GM23338 (cell line): ENCODE results near the gene DDX43.

ENCODE experiments used
- CREB1 ChIP-seq: fragments of 250-450 bp; sonication (Bioruptor Pico); IDR thresholded peaks from 2 replicates; pipeline ENCODE4 v1.5.0; 2020; ENCODE audit warnings: low read depth, mild to moderate bottlenecking, moderate library complexity
- EZH2 ChIP-seq: fragments of 200-600 bp; sonication (generic); IDR thresholded peaks from one replicate; pipeline ENCODE4 v1.8.0; 2017; ENCODE audit warnings: antibody characterized with exemption, mild to moderate bottlenecking, low read depth; ENCODE audit not compliant: unreplicated experiment
- EZH2phosphoT487 ChIP-seq: fragments of 200-600 bp; sonication (generic); IDR thresholded peaks from one replicate; pipeline ENCODE4 v1.8.1; 2018; ENCODE audit warnings: antibody characterized with exemption; ENCODE audit not compliant: unreplicated experiment
- NANOG ChIP-seq: IDR thresholded peaks from 2 replicates; pipeline ENCODE4 v1.6.1; 2016; ENCODE audit warnings: antibody characterized with exemption, borderline replicate concordance
- POLR2AphosphoS5 ChIP-seq: IDR thresholded peaks from 2 replicates; pipeline ENCODE4 v1.6.1; 2016; ENCODE audit warnings: antibody characterized with exemption, low read depth
- ZNF114 ChIP-seq: fragments of 250-450 bp; sonication (Bioruptor Pico); IDR thresholded peaks from 2 replicates; pipeline ENCODE4 v1.5.0; 2020; ENCODE audit warnings: mild to moderate bottlenecking, moderate library complexity
- ZNF331 ChIP-seq: fragments of 250-450 bp; sonication (Bioruptor Pico); IDR thresholded peaks from 2 replicates; pipeline ENCODE4 v1.5.0; 2020; ENCODE audit warnings: low read depth, mild to moderate bottlenecking, moderate library complexity
- TF ChIP-seq, protein P1 (sequence below), 2 experiments: fragments of 200-600 bp in 1 of 2; sonication (generic) in 1 of 2; conservative IDR thresholded peaks; 2 replicates each; pipeline versions ENCODE4 v1.5.1 to v1.6.1; 2016 to 2017; ENCODE audit warnings: antibody characterized with exemption in 2 of 2, low read depth in 2 of 2, mild to moderate bottlenecking in 2 of 2, moderate library complexity in 1 of 2
- TF ChIP-seq, protein P2 (sequence below): IDR thresholded peaks from one replicate; pipeline ENCODE4 v1.6.1; 2018; ENCODE audit warnings: antibody characterized with exemption; ENCODE audit not compliant: unreplicated experiment
- TF ChIP-seq, protein P3 (sequence below): fragments of 250-450 bp; sonication (Bioruptor Pico); IDR thresholded peaks from 2 replicates; pipeline ENCODE4 v1.5.0; 2020; ENCODE audit warnings: mild to moderate bottlenecking, moderate library complexity

DNA sequence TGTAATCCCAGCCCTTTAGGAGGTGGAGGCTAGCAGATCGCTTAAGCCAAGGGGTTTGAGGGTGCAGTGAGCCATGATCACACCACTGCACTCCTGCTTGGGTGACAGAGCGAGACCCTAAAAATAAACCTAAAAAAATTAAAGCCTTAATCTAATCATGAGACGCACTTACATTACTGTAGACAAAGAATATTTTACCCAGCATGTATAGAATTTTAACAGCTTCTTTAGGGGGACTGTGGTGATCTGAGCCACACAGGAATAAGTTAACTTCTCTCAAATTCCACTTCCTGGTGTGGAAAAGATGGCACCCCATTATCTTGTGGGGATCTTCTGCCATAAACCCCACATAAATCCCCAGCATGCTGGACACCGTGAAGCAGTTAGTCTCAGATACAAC, 22.6 kb upstream of the DDX43 start:
- TF ChIP-seq EZH2 (no peak), ZNF331 (CRISPR knock-in tag) (no peak), POLR2AphosphoS5 (no peak), EZH2phosphoT487 (no peak), ZNF114 (CRISPR knock-in tag) (no peak), CREB1 (CRISPR knock-in tag) (no peak), NANOG (no peak)
- TF ChIP-seq, protein P1, sequence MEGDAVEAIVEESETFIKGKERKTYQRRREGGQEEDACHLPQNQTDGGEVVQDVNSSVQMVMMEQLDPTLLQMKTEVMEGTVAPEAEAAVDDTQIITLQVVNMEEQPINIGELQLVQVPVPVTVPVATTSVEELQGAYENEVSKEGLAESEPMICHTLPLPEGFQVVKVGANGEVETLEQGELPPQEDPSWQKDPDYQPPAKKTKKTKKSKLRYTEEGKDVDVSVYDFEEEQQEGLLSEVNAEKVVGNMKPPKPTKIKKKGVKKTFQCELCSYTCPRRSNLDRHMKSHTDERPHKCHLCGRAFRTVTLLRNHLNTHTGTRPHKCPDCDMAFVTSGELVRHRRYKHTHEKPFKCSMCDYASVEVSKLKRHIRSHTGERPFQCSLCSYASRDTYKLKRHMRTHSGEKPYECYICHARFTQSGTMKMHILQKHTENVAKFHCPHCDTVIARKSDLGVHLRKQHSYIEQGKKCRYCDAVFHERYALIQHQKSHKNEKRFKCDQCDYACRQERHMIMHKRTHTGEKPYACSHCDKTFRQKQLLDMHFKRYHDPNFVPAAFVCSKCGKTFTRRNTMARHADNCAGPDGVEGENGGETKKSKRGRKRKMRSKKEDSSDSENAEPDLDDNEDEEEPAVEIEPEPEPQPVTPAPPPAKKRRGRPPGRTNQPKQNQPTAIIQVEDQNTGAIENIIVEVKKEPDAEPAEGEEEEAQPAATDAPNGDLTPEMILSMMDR (conservative IDR thresholded peaks at IDR 0.05; ENCODE audit: low read depth in 2 of 2), result no peak
- TF ChIP-seq, protein P2, sequence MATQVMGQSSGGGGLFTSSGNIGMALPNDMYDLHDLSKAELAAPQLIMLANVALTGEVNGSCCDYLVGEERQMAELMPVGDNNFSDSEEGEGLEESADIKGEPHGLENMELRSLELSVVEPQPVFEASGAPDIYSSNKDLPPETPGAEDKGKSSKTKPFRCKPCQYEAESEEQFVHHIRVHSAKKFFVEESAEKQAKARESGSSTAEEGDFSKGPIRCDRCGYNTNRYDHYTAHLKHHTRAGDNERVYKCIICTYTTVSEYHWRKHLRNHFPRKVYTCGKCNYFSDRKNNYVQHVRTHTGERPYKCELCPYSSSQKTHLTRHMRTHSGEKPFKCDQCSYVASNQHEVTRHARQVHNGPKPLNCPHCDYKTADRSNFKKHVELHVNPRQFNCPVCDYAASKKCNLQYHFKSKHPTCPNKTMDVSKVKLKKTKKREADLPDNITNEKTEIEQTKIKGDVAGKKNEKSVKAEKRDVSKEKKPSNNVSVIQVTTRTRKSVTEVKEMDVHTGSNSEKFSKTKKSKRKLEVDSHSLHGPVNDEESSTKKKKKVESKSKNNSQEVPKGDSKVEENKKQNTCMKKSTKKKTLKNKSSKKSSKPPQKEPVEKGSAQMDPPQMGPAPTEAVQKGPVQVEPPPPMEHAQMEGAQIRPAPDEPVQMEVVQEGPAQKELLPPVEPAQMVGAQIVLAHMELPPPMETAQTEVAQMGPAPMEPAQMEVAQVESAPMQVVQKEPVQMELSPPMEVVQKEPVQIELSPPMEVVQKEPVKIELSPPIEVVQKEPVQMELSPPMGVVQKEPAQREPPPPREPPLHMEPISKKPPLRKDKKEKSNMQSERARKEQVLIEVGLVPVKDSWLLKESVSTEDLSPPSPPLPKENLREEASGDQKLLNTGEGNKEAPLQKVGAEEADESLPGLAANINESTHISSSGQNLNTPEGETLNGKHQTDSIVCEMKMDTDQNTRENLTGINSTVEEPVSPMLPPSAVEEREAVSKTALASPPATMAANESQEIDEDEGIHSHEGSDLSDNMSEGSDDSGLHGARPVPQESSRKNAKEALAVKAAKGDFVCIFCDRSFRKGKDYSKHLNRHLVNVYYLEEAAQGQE, result no peak
- TF ChIP-seq, protein P3, sequence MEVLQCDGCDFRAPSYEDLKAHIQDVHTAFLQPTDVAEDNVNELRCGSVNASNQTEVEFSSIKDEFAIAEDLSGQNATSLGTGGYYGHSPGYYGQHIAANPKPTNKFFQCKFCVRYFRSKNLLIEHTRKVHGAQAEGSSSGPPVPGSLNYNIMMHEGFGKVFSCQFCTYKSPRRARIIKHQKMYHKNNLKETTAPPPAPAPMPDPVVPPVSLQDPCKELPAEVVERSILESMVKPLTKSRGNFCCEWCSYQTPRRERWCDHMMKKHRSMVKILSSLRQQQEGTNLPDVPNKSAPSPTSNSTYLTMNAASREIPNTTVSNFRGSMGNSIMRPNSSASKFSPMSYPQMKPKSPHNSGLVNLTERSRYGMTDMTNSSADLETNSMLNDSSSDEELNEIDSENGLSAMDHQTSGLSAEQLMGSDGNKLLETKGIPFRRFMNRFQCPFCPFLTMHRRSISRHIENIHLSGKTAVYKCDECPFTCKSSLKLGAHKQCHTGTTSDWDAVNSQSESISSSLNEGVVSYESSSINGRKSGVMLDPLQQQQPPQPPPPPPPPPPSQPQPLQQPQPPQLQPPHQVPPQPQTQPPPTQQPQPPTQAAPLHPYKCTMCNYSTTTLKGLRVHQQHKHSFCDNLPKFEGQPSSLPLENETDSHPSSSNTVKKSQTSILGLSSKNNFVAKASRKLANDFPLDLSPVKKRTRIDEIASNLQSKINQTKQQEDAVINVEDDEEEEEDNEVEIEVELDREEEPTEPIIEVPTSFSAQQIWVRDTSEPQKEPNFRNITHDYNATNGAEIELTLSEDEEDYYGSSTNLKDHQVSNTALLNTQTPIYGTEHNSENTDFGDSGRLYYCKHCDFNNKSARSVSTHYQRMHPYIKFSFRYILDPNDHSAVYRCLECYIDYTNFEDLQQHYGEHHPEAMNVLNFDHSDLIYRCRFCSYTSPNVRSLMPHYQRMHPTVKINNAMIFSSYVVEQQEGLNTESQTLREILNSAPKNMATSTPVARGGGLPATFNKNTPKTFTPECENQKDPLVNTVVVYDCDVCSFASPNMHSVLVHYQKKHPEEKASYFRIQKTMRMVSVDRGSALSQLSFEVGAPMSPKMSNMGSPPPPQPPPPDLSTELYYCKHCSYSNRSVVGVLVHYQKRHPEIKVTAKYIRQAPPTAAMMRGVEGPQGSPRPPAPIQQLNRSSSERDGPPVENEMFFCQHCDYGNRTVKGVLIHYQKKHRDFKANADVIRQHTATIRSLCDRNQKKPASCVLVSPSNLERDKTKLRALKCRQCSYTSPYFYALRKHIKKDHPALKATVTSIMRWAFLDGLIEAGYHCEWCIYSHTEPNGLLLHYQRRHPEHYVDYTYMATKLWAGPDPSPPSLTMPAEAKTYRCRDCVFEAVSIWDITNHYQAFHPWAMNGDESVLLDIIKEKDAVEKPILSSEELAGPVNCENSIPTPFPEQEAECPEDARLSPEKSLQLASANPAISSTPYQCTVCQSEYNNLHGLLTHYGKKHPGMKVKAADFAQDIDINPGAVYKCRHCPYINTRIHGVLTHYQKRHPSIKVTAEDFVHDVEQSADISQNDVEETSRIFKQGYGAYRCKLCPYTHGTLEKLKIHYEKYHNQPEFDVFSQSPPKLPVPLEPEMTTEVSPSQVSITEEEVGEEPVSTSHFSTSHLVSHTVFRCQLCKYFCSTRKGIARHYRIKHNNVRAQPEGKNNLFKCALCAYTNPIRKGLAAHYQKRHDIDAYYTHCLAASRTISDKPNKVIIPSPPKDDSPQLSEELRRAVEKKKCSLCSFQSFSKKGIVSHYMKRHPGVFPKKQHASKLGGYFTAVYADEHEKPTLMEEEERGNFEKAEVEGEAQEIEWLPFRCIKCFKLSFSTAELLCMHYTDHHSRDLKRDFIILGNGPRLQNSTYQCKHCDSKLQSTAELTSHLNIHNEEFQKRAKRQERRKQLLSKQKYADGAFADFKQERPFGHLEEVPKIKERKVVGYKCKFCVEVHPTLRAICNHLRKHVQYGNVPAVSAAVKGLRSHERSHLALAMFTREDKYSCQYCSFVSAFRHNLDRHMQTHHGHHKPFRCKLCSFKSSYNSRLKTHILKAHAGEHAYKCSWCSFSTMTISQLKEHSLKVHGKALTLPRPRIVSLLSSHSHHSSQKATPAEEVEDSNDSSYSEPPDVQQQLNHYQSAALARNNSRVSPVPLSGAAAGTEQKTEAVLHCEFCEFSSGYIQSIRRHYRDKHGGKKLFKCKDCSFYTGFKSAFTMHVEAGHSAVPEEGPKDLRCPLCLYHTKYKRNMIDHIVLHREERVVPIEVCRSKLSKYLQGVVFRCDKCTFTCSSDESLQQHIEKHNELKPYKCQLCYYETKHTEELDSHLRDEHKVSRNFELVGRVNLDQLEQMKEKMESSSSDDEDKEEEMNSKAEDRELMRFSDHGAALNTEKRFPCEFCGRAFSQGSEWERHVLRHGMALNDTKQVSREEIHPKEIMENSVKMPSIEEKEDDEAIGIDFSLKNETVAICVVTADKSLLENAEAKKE (CRISPR knock-in tag), result no peak
